Muscle of leg (tissue), 11 donors: Measurements from ENCODE around the gene SRL. TPM values are rescaled to one million over a fixed set of nuclear protein-coding genes. Genes with fewer than 3 reads are reported as not detected.
"Not testable (repeated sequence)": the region's sequence is repeated elsewhere in the genome, so short reads cannot be mapped to it uniquely, and the experiment has no call there.

ENCODE experiments used
- DNase-seq: peaks from one replicate; pipeline ENCODE4 v3.0.0; 2013
- H3K27ac ChIP-seq: one replicate; pipeline ENCODE4 v1.5.1; 2013; ENCODE audit warnings: mild to moderate bottlenecking, low read length, control low read depth
- H3K27me3 ChIP-seq: one replicate; pipeline ENCODE4 v1.6.1; 2013; ENCODE audit warnings: low read length; ENCODE audit not compliant: control insufficient read depth, insufficient read depth
- H3K36me3 ChIP-seq: one replicate; pipeline ENCODE4 v1.6.1; 2013; ENCODE audit warnings: low read length; ENCODE audit not compliant: control insufficient read depth, insufficient read depth
- H3K4me1 ChIP-seq: one replicate; pipeline ENCODE4 v1.6.1; 2013; ENCODE audit warnings: low read length; ENCODE audit not compliant: control insufficient read depth, insufficient read depth
- H3K4me3 ChIP-seq: one replicate; pipeline ENCODE4 v1.5.1; 2013; ENCODE audit warnings: low read length, control low read depth
- H3K9me3 ChIP-seq: replicated peaks from 2 replicates; pipeline ENCODE4 v1.6.1; 2013; ENCODE audit warnings: low read depth, low read length; ENCODE audit not compliant: control insufficient read depth
- WGBS: methylation state at CpG from one replicate; pipeline ENCODE4 v1.1.5; 2013; ENCODE audit warnings: missing lambda C conversion rate; ENCODE audit not compliant: insufficient coverage; 5-methylcytosine and 5-hydroxymethylcytosine counted together
- polyA plus RNA-seq, 8 donors: library from polyadenylated mRNA; unstranded; fragments of 120-200 nt; gene quantifications; one replicate each; pipeline versions ENCODE4 v1.2.1 to v1.2.3, GENCODE V29; 2013; ENCODE audit warnings: inconsistent platforms in 1 of 8, low replicate concordance in 1 of 8; ENCODE audit not compliant: insufficient read length in 8 of 8, insufficient read depth in 1 of 8
- total RNA-seq: library from RNA; stranded (reverse); fragments of 120-200 nt; gene quantifications from one replicate; pipeline ENCODE4 v1.2.4, GENCODE V29; 2013

The SRL gene
- total and polyA plus RNA-seq, 9 donors = 365 to 639 (median 481) TPM

DNA sequence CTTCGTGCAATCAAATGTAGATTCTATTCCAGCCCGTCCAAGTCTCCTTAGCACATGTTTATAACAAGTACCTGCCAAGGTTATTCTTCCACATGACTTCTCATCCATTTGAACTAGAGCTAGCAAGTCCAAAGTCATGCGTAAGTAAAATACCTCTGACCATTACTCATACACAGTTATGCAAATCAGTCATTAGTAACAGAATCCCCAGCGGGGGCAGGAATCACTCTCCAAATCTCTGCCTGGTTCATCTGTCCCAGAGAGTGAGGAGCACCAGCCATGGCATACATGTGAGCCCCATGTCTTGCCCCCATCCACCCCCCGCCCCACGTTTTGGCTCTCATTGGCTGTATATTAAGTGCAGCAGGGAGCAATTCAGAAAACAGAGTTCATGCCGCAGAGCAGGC, 27.7 kb downstream of the SRL start:
- Histone ChIP-seq H3K27ac (peak overlapping the region; percentile 89), H3K36me3 (peaks cover 22% of the 10 kb centered on the region), H3K27me3 (no peaks in the 10 kb centered on the region), H3K4me3 (no peak overlapping the region), H3K4me1 (peaks cover 76% of the 10 kb centered on the region), H3K9me3 (no peaks in the 10 kb centered on the region)
- 55% methylated on average over 3 of the region's 7 CpGs for WGBS
- peak; percentile 66 for DNase-seq

DNA sequence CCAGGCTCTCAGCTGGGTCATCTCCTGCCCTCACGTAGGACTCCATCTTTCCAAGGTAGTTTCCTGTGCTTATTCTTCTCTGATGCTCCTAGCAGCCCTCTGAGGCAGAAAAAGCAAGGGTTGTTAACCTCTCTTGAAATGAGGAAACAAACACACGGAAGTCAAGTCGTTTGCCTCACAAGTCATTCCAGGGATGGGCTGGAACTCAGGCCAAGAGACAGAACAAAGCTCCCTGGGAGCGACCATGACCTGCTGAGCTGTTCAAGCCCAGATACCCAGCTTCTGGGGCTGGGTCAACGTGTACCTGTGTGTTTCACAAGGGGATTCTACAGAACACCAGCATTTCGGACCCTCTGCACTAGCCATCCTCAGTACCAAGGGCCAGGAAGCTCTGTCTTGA, 28.1 kb downstream of the SRL start:
- WGBS = 40% methylated on average over 5 of the region's 6 CpGs

GRCh38 chr16:4212934-4213296, 29.0 kb downstream of the SRL start:
- no peak for DNase-seq
- no CpG with 5 or more reads among the region's 3 CpGs for WGBS
- H3K4me3 ChIP-seq = no peak overlapping the region
- H3K27ac ChIP-seq = peak overlapping the region; percentile 89
- peaks cover 22% of the 10 kb centered on the region for H3K36me3 ChIP-seq
- H3K4me1 ChIP-seq = peaks cover 76% of the 10 kb centered on the region
- no peaks in the 10 kb centered on the region for H3K9me3 ChIP-seq
- no peaks in the 10 kb centered on the region for H3K27me3 ChIP-seq

More for the DNA sequence above, 28.1 kb downstream of the SRL start:
- DNase-seq = no peak
- Histone ChIP-seq H3K4me3 (no peak overlapping the region), H3K27me3 (no peaks in the 10 kb centered on the region), H3K36me3 (peaks cover 22% of the 10 kb centered on the region), H3K9me3 (no peaks in the 10 kb centered on the region), H3K4me1 (peaks cover 76% of the 10 kb centered on the region), H3K27ac (peak overlapping the region; percentile 89)

DNA sequence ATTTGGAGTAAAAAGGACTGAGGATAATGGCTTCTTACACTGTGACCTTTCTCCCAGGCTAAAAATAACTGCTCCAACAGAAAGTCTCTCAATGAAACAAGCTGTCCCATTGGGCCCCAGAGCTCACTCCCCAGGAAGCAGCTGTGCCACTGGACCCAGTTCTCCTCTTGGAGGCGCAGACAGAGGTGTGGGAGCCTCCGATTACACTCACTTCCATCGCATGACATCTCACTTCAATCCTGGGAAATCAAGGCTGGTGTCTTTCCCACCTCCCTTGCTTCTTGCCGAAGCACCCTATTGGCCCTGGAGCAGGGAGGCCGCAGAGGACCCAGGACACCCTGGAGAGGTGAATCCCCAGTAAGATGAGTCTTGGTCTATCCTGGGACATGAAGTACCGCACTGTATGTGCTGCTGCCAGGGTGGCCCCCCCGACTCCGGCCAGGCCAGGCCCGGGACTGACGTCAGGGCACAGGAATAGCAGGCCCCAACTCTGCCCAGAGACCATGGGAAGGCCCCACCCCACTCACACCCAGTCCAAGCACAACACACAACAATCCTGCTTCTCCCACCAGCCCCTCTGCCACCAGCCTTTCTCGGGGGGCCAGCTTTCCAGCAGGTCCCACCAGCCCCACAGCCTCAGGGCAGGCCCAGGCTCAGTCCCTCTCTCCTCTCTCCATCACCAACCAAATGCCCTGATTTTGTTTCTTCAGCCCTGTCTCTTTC, 29.5 kb downstream of the SRL start:
- Histone ChIP-seq H3K27me3 (no peaks in the 10 kb centered on the region), H3K36me3 (peaks cover 27% of the 10 kb centered on the region), H3K27ac (peak overlapping the region; percentile 89), H3K9me3 (no peaks in the 10 kb centered on the region), H3K4me1 (peaks cover 76% of the 10 kb centered on the region), H3K4me3 (no peak overlapping the region)
- peak; percentile 69 for DNase-seq
- 76% methylated on average over 8 of the region's 11 CpGs for WGBS

GRCh38 chr16:4211445-4212210, 30.3 kb downstream of the SRL start:
- not testable (repeated sequence) for H3K4me3 ChIP-seq, H3K9me3 ChIP-seq, H3K27me3 ChIP-seq, DNase-seq
- Histone ChIP-seq H3K4me1 (peaks cover 76% of the 10 kb centered on the region), H3K36me3 (peaks cover 33% of the 10 kb centered on the region), H3K27ac (peak overlapping the region; percentile 89)
- 96% methylated on average over 17 of the region's 22 CpGs for WGBS

- WGBS = 78% methylated on average over 4 of the region's 6 CpGs
- Histone ChIP-seq H3K27ac (peak overlapping the region; percentile 89), H3K4me1 (peaks cover 79% of the 10 kb centered on the region), H3K9me3 (no peaks in the 10 kb centered on the region), H3K4me3 (no peak overlapping the region), H3K27me3 (no peaks in the 10 kb centered on the region), H3K36me3 (peaks cover 46% of the 10 kb centered on the region)
- no peak for DNase-seq
These were observed 32.2 kb downstream of the SRL start for GRCh38 chr16:4209666-4210065.

- peak; percentile 79 for DNase-seq
- no peaks in the 10 kb centered on the region for H3K9me3 ChIP-seq
- H3K27ac ChIP-seq = peak overlapping the region; percentile 89
- 70% methylated on average over 6 of the region's 14 CpGs for WGBS
- H3K4me3 ChIP-seq = no peak overlapping the region
- H3K4me1 ChIP-seq = peaks cover 82% of the 10 kb centered on the region
- H3K36me3 ChIP-seq = peaks cover 54% of the 10 kb centered on the region
- H3K27me3 ChIP-seq = no peaks in the 10 kb centered on the region
These were observed 33.5 kb downstream of the SRL start for GRCh38 chr16:4208341-4208751.

DNA sequence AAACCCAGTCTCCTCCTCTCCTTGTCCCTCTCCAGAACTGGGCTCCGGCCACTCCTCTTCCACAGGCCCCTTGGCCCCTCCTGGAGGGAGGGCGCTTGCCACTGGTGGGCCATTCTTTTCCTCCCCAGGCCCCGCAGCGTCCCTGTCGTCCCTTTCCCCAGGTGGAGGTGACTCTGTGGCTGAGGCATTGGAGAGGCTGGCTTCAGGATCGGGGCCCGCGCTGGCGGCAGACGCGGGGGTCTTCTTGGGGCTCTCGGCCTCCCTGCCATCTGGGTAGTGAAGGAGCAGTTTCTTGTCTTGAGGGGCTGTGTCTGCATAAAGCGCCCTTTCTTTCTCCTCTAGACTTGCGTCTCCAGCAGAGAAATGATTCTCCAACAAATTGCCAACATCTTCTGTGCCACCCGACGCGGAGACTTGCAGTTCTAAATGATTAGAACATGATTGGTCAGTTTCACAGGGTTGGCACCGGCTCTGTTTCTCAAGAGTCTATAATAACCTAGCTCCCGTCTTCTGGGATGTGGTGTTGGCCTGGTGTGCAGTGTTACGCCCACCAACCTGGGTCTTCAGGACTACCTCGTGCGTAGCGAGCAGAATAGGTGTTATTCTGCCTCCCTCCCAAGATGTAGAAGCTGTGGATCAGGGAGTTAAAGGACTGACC, 34.1 kb downstream of the SRL start:
- 86% methylated on average over 5 of the region's 23 CpGs for WGBS
- Histone ChIP-seq H3K4me1 (peaks cover 80% of the 10 kb centered on the region), H3K9me3 (no peaks in the 10 kb centered on the region), H3K36me3 (peaks cover 59% of the 10 kb centered on the region), H3K4me3 (peak overlapping the region; percentile 13), H3K27me3 (no peaks in the 10 kb centered on the region), H3K27ac (peak overlapping the region; percentile 89)
- no peak for DNase-seq

DNA sequence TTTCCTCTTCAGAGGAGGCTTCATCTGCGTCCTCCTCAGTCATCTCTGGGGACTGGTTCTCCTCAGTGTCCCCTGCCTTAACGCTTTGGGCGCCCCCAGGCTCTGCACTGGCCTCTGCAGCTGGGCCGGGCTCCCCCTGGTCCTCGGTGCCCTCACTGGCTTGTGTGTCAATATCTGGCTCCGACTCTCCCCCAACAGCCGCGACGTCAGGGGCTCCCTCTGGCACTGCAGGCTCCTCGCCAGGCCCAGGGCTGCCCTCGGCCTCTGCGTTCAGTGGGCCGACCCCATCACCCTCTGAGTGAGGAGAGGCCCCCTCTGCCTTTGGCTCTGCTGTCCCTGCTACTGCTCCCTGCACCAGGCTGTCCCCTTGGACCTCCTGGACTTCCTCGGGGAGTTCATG, 34.7 kb downstream of the SRL start:
- DNase-seq = no peak
- Histone ChIP-seq H3K4me3 (peak overlapping the region; percentile 13), H3K27ac (peak overlapping the region; percentile 89), H3K4me1 (peaks cover 74% of the 10 kb centered on the region), H3K36me3 (peaks cover 63% of the 10 kb centered on the region), H3K27me3 (no peaks in the 10 kb centered on the region), H3K9me3 (no peaks in the 10 kb centered on the region)
- 76% methylated on average over 14 of the region's 14 CpGs for WGBS

GRCh38 chr16:4206680-4207079, 35.2 kb downstream of the SRL start:
- 77% methylated on average over 9 of the region's 10 CpGs for WGBS
- Histone ChIP-seq H3K4me3 (peak overlapping the region; percentile 13), H3K27ac (peak overlapping the region; percentile 89), H3K4me1 (peaks cover 69% of the 10 kb centered on the region), H3K9me3 (no peaks in the 10 kb centered on the region), H3K27me3 (no peaks in the 10 kb centered on the region), H3K36me3 (peaks cover 65% of the 10 kb centered on the region)
- DNase-seq = no peak
